GM18511 (cell line): ENCODE measurements around the gene ANKS3.
"Not testable (repeated sequence)": the region's sequence is repeated elsewhere in the genome, so short reads cannot be mapped to it uniquely, and the experiment has no call there.

ENCODE experiments used
- ATAC-seq: cut with Tn5 transposase; IDR thresholded peaks from one replicate; pipeline ENCODE4 v1.9.1; 2021; ENCODE audit warnings: mild to moderate bottlenecking, moderate library complexity; ENCODE audit not compliant: unreplicated experiment

The ANKS3 gene

GRCh38 chr16:4754865-4755264, 20.8 kb upstream of the ANKS3 start:
- ATAC-seq: no peak

DNA sequence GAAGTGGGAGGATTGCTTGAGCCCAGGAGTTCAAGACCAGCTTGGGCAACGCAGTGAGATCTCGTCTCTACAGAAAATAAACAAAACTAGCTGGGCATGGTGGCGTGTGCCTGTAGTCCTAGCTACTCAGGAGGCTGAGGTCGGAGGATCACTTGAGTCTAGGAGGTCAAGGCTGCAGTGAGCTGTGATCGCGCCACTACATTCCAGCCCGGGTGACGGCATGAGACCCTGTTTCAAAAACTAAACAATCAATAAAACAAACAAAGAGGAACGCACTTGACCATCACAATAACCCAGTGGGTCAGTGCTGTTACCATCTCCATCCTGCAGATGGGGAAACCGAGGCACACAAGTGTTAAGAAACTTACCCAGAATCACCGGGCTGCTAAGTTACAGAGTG, 19.2 kb upstream of the ANKS3 start:
- ATAC-seq: no peak

DNA sequence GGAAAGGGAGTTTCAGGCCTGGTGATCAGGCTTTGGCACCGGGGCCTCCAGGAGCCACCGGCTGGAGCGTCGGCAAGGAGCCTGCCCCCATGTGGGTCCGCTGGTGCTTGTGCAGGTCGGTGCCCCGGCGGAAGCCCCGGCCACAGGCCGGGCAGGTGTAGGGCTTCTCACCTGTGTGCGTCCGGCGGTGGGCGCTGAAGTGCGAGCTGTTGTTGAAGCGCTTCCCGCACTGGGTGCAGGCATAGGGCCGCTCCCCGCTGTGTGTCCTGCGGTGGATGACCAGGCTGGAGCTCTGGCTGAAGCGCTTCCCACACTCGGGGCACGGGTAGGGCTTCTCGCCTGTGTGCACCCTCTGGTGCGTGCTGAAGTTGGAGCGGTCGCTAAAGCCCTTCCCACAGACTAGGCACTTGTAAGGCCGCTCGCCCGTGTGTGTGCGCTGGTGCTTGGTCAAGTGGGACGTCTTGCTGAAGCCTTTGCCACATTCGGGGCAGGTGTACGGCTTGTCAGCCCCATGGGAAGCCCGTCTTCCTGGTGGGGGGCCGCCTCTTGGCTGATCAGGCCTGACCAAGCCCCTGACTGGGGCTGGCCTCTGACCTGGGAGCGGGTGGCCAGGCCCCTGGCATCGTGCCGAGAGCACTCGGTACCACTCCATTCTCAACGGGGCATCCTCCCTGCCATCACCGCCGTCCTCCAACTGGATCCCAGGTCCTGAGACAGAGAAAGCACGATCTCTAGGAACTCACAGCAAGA, 18.5 kb upstream of the ANKS3 start:
- no peak for ATAC-seq

GRCh38 chr16:4750896-4751295, 16.8 kb upstream of the ANKS3 start:
- no peak for ATAC-seq

- no peak for ATAC-seq
These were observed 15.7 kb upstream of the ANKS3 start for GRCh38 chr16:4749700-4750257.

- ATAC-seq: no peak
These were observed 14.8 kb upstream of the ANKS3 start for GRCh38 chr16:4748682-4749411.

GRCh38 chr16:4747906-4748681, 14.0 kb upstream of the ANKS3 start:
- ATAC-seq: no peak

DNA sequence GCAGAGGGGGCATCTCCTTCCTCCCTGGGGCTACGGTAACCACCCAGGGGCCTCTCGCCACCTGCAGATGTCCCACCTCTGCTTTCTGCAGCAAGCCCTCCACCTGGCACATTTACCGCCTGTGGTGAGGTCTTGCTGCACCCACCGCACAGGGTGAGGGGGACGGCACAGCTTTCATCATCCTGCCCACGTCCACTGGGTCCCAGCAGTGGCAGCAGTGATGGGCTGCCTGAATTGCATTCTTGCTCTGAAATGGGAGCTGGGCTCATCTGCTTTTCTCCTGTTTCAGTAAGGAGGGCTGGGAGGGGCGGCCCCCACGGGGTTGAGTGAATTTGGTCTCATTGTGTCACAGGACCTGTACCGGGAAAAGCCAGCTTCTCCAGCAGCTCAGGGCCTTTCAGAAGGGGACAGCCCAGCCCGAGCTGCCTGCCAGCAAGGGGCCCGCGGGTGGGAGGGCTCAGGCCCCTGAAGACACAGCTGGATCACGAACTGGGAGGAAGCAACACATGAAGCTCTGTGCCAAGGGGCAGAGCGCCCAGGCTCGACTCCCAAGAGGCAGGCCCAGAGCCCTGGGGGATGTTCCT, 13.0 kb upstream of the ANKS3 start:
- no peak for ATAC-seq

GRCh38 chr16:4746215-4746614, 12.1 kb upstream of the ANKS3 start:
- no peak for ATAC-seq

DNA sequence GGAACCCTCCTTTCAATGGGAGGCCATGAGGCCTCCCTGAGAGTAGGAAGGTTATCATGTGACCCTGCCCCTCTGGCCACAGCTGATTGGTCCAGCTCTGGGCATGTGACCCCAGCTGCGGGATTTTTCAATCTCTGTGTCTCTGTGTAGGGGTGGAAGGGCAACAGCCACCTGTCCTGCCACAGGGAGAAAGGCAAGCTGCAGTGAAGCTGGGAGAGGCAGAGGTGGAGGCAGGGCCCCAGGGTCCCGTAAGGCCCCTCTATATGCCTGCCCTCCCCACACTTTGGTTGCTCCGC, 11.2 kb upstream of the ANKS3 start:
- ATAC-seq: no peak

DNA sequence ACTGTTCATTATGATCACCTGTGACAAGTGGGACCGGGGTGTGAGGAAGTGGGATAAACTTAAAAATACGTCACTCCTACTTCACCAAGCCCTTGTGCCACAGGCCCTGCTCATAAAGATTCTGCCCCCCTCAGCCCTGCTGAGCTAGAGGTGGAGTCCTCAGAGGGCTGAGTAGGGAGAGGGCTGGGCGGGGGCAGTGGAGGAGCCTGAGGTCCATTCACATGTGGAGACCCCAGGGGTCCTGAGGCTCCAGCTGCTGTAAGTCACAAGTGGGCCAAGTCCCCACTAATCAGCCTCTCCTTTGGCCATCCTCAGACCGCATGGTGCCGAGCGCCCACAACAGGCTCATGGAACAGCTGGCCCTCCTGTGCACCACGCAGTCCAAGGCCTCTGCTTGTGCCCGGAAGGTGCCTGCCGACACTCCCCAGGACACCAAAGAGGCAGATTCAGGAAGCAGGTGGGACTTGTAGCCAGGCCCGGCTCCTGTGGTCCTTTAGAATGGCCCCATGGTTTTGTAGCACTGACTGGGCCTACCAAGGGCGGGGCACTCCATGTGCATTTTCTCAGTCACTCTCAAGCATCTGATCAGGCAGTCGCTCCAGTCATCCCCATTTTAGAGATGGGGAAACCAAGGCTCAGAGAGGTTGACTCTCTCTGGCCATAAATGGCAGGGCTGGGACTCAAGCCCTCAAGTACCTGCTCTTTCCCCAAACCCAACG, 10.6 kb upstream of the ANKS3 start:
- ATAC-seq: no peak

DNA sequence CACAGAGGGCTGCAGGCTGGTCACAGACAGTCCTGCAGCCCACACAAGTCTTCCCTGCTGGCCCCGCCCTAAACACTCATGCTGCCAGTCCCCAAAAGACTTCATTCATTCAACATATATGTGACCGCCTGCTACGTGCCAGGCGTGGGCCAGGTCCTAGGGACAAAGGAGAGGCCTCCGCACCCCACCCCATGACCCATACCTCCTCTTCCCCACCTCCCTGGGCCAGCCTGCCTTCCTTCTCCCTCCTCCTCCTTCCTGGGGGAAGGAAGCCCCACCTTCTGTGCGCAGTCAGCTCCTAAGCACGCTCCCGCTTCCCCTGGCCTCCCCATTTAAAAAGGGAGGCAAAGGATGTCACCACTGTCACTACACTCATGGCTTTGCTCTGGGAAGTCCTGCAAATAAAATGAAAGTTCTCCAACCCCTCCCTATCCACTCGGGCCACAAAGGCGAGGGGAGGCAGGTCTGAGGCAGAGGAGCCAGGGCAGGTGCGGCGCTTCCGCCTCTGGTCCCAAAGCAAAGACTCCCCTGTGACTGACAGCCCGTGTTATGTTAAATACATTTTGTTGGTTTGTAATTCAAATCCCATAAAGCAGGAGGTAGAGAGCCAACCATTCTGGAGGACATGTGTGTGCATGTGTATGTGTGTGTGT, 9.3 kb upstream of the ANKS3 start:
- ATAC-seq: no peak

- not testable (repeated sequence) for ATAC-seq
These were observed 4.3 kb upstream of the ANKS3 start for GRCh38 chr16:4738370-4738769.

DNA sequence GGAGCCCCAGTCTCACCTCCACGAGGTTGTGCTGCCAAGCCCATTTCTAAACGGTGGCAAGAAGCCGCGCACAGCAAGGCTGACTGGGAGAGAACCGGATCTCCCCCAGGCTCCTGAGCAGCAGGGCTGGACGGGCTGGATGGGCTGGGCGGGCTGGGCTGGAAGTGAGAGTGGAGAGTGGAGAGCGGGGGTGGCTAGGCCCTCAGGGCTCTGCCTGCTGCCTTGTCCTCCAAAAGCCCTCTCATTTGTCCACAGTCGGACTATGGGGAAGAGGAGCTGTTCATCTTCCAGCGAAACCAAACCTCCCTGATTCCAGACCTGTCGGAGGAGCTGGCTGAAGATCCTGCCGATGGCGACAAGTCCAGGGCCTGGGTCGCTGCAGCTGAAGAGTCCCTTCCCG, 3.5 kb upstream of the ANKS3 start:
- no peak for ATAC-seq

GRCh38 chr16:4736546-4736945, 2.5 kb upstream of the ANKS3 start:
- ATAC-seq: no peak

GRCh38 chr16:4734730-4735535, 862 bp upstream of the ANKS3 start:
- ATAC-seq: peak; percentile 75

DNA sequence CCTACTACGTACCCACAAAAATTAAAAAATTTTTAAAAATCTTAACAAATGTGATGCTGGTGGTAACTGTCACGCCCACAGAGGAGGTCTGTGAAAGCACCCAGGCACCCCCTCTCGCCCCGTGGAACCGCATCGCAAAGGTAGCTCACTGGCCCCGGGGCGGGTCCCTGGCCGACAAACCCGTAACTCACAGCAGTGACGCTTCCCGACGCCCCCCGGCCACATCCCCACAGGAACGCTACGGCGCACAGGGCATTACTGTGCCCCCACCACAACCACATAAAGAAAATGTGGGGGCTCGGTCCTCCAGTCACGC, 366 bp downstream of the ANKS3 start:
- peak; percentile 15 for ATAC-seq

DNA sequence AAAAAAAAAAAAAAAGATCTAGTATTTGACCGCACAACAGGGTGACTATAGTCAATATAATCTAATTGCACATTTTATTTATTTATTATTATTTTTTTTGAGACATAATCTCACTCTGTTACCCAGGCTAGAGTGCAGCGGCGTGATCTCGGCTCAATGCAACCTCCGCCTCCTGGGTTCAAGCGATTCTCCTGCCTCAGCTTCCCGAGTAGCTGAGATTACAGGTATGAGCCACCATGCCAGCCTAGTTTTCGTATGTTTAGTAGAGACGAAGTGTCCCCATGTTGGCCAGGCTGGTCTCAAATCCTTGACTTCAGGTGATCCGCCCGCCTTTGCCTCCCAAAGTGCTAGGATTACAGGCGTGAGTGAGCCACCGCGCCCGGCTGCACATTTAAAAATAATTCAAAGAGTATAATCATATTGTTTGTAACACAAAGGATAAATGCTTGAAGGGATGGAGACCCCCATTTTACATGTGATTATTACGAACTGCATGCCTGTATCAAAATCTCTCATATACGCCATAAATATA, 794 bp downstream of the ANKS3 start:
- ATAC-seq: no peak

DNA sequence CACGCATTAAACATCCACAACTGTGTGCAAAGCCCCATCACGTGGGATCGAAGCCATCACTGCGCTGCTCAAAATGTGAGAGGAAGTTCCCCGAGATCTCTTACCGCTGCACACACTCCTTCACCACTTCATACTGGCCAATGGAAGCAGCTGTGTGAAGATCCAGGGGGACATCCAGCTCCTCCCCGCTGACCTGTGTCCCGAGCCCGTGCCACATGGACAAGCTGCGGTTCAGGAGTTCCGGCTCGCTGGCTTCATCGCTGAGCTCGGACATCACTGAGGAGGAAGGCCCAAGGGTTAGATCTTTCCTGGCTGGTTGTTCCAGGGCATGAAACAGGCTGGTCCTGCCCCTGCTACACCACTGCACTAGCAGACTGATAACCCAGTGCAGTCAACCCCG, 4.2 kb downstream of the ANKS3 start:
- no peak for ATAC-seq
